Measurements from ENCODE around the gene TEKT5. TPM values are rescaled to one million over a fixed set of nuclear protein-coding genes. Genes with fewer than 3 reads are reported as not detected.
"Not testable (repeated sequence)": the region's sequence is repeated elsewhere in the genome, so short reads cannot be mapped to it uniquely, and the experiment has no call there.

The TEKT5 gene
- total RNA-seq, 4 donors from 2014 or later, result not detected

- TF ChIP-seq CTCF (IDR thresholded peaks at IDR 0.05), result no peak
- no peak for ATAC-seq (ENCODE audit: low FRiP score)
- DNase-seq (ENCODE audit: low spot score), result no peak
Observed at GRCh38 chr16:10623059-10623458, 71.7 kb downstream of the TEKT5 start.

- no peak for TF ChIP-seq CTCF (IDR thresholded peaks at IDR 0.05)
- ATAC-seq (ENCODE audit: low FRiP score) (no peak), DNase-seq (ENCODE audit: low spot score) (no peak)
Observed at GRCh38 chr16:10622036-10622921, 72.5 kb downstream of the TEKT5 start.

GRCh38 chr16:10621216-10621949 lies 73.3 kb downstream of the TEKT5 start:
- ATAC-seq (ENCODE audit: low FRiP score); DNase-seq (ENCODE audit: low spot score): not testable (repeated sequence)

- TF ChIP-seq CTCF (IDR thresholded peaks at IDR 0.05), result no peak
- no peak for DNase-seq (ENCODE audit: low spot score)
- no peak for ATAC-seq (ENCODE audit: low FRiP score)
Observed at GRCh38 chr16:10620120-10620519, 74.6 kb downstream of the TEKT5 start.

- peak; percentile 65 for ATAC-seq (ENCODE audit: low FRiP score)
- peak; percentile 38 for DNase-seq (ENCODE audit: low spot score)
- TF ChIP-seq CTCF (IDR thresholded peaks at IDR 0.05), result no peak
Observed at GRCh38 chr16:10619271-10619849, 75.4 kb downstream of the TEKT5 start.

- no peak for TF ChIP-seq CTCF (IDR thresholded peaks at IDR 0.05)
- peak; percentile 16 for ATAC-seq (ENCODE audit: low FRiP score)
- no peak for DNase-seq (ENCODE audit: low spot score)
Observed at GRCh38 chr16:10618710-10619209, 76.0 kb downstream of the TEKT5 start.

Measured in omental fat pad (tissue), 4 donors.